ENCODE results near the gene STIM1.

The STIM1 gene

DNA sequence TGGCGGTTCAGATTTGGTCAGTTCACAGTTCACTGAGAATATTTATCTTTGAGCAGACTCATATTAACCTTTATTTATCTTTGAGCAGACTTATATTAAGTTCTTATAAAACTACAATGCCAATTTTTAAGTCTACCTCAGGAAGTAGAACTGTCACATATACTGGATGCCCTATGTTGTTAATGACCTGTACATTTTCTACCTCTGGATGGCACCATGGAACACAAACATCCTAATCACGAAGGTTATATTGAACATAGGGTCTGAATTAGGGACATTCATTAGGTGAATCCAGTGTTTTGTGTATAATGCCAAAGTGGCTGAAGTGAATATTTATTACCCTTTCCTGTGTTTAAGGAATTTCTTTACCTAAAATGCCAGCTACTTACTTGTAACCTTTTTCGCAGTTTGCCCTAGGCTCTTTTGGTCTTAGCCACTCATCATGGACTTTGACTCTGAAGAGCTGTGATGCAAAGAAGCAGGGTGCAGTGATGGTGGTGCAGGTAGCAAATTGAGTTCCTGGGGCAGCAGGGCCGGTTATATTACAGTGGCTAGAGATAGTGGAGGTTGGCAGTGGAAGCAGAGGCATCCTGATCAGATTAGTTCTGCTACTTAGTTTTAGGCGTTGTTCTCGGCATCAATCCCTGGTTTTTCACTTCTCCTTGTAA lies 71.8 kb downstream of the STIM1 start:
- no peak overlapping the region for H3K27ac ChIP-seq
- in situ Hi-C loops (cut with HindIII; ENCODE audit: low pct_ligation_motif_present, low sequenced_read_pairs) = no loop called here
- TF ChIP-seq, protein P1, sequence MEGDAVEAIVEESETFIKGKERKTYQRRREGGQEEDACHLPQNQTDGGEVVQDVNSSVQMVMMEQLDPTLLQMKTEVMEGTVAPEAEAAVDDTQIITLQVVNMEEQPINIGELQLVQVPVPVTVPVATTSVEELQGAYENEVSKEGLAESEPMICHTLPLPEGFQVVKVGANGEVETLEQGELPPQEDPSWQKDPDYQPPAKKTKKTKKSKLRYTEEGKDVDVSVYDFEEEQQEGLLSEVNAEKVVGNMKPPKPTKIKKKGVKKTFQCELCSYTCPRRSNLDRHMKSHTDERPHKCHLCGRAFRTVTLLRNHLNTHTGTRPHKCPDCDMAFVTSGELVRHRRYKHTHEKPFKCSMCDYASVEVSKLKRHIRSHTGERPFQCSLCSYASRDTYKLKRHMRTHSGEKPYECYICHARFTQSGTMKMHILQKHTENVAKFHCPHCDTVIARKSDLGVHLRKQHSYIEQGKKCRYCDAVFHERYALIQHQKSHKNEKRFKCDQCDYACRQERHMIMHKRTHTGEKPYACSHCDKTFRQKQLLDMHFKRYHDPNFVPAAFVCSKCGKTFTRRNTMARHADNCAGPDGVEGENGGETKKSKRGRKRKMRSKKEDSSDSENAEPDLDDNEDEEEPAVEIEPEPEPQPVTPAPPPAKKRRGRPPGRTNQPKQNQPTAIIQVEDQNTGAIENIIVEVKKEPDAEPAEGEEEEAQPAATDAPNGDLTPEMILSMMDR (IDR thresholded peaks at IDR 0.05; ENCODE audit: low read depth, low read length, missing control alignments) = no peak

GRCh38 chr11:3929232-3929631 lies 73.8 kb downstream of the STIM1 start:
- no peak for DNase-seq
- in situ Hi-C loops (cut with HindIII; ENCODE audit: low pct_ligation_motif_present, low sequenced_read_pairs) = no loop called here
- Histone ChIP-seq H3K27me3 (replicated peaks) (no peaks in the 10 kb centered on the region), H3K36me3 (replicated peaks) (no peaks in the 10 kb centered on the region), H3K27ac (no peak overlapping the region), H3K4me3 (ENCODE audit: low read depth, low read length) (no peak overlapping the region)
- TF ChIP-seq, protein P1 (IDR thresholded peaks at IDR 0.05; ENCODE audit: low read depth, low read length, missing control alignments) = no peak

More for the DNA sequence above, 71.8 kb downstream of the STIM1 start:
- H3K4me3 ChIP-seq (ENCODE audit: low read depth, low read length) = no peak overlapping the region
- DNase-seq = no peak
- H3K27me3 ChIP-seq (replicated peaks) = no peaks in the 10 kb centered on the region
- H3K36me3 ChIP-seq (replicated peaks) = no peaks in the 10 kb centered on the region

- no peak for DNase-seq
- in situ Hi-C loops (cut with HindIII; ENCODE audit: low pct_ligation_motif_present, low sequenced_read_pairs) = no loop called here
- no peak overlapping the region for H3K27ac ChIP-seq
- TF ChIP-seq, protein P1 (IDR thresholded peaks at IDR 0.05; ENCODE audit: low read depth, low read length, missing control alignments) = no peak
- no peak overlapping the region for H3K4me3 ChIP-seq (ENCODE audit: low read depth, low read length)
- H3K36me3 ChIP-seq (replicated peaks) = no peaks in the 10 kb centered on the region
- H3K27me3 ChIP-seq (replicated peaks) = no peaks in the 10 kb centered on the region
Measured at GRCh38 chr11:3929649-3930048, 74.2 kb downstream of the STIM1 start.

DNA sequence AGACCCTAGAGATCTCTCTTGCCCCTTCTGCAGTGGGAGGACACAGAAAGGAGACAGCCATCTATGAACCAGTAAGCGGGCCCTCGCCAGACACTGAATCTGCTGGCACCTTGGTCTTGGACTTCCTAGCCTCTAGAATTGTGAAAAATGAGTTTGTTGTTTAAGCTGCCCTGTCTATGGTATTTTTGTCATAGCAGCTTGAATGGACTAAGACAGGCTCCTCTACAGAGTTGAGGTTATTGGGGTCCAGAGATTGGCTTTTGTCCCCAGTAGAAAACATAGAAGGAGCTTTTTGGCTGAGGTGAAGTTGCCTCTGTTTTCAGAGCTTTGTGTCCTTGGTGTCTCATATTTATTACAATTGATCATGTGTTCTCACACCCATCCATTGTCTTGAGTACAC lies 77.2 kb downstream of the STIM1 start:
- Histone ChIP-seq H3K36me3 (replicated peaks) (no peaks in the 10 kb centered on the region), H3K27me3 (replicated peaks) (no peaks in the 10 kb centered on the region), H3K27ac (no peak overlapping the region), H3K4me3 (ENCODE audit: low read depth, low read length) (no peak overlapping the region)
- in situ Hi-C loops (cut with HindIII; ENCODE audit: low pct_ligation_motif_present, low sequenced_read_pairs) = no loop called here
- no peak for DNase-seq
- TF ChIP-seq, protein P1 (IDR thresholded peaks at IDR 0.05; ENCODE audit: low read depth, low read length, missing control alignments) = no peak

GRCh38 chr11:3933165-3933628 lies 77.7 kb downstream of the STIM1 start:
- TF ChIP-seq, protein P1 (IDR thresholded peaks at IDR 0.05; ENCODE audit: low read depth, low read length, missing control alignments) = no peak
- no peak overlapping the region for H3K27ac ChIP-seq
- in situ Hi-C loops (cut with HindIII; ENCODE audit: low pct_ligation_motif_present, low sequenced_read_pairs) = no loop called here
- DNase-seq = no peak
- no peak overlapping the region for H3K4me3 ChIP-seq (ENCODE audit: low read depth, low read length)
- H3K36me3 ChIP-seq (replicated peaks) = no peaks in the 10 kb centered on the region
- no peaks in the 10 kb centered on the region for H3K27me3 ChIP-seq (replicated peaks)

- in situ Hi-C loops (cut with HindIII; ENCODE audit: low pct_ligation_motif_present, low sequenced_read_pairs) = no loop called here
- DNase-seq = no peak
- TF ChIP-seq, protein P1 (IDR thresholded peaks at IDR 0.05; ENCODE audit: low read depth, low read length, missing control alignments) = no peak
- H3K27me3 ChIP-seq (replicated peaks) = no peaks in the 10 kb centered on the region
- H3K27ac ChIP-seq = no peak overlapping the region
- H3K36me3 ChIP-seq (replicated peaks) = no peaks in the 10 kb centered on the region
- no peak overlapping the region for H3K4me3 ChIP-seq (ENCODE audit: low read depth, low read length)
Measured at GRCh38 chr11:3934658-3935057, 79.2 kb downstream of the STIM1 start.

Measured in brain microvascular endothelial cell (primary cell).